GM21447 (cell line): ENCODE measurements around the gene MDN1.
A peak's percentile ranks its signal among the peaks of the same experiment; 100 is the strongest.
"Not testable (repeated sequence)": the region's sequence is repeated elsewhere in the genome, so short reads cannot be mapped to it uniquely, and the experiment has no call there.

Experiments
- ATAC-seq: cut with Tn5 transposase; IDR thresholded peaks from one replicate; pipeline ENCODE4 v1.9.1; 2021; ENCODE audit not compliant: unreplicated experiment

MDN1 gene, protein sequence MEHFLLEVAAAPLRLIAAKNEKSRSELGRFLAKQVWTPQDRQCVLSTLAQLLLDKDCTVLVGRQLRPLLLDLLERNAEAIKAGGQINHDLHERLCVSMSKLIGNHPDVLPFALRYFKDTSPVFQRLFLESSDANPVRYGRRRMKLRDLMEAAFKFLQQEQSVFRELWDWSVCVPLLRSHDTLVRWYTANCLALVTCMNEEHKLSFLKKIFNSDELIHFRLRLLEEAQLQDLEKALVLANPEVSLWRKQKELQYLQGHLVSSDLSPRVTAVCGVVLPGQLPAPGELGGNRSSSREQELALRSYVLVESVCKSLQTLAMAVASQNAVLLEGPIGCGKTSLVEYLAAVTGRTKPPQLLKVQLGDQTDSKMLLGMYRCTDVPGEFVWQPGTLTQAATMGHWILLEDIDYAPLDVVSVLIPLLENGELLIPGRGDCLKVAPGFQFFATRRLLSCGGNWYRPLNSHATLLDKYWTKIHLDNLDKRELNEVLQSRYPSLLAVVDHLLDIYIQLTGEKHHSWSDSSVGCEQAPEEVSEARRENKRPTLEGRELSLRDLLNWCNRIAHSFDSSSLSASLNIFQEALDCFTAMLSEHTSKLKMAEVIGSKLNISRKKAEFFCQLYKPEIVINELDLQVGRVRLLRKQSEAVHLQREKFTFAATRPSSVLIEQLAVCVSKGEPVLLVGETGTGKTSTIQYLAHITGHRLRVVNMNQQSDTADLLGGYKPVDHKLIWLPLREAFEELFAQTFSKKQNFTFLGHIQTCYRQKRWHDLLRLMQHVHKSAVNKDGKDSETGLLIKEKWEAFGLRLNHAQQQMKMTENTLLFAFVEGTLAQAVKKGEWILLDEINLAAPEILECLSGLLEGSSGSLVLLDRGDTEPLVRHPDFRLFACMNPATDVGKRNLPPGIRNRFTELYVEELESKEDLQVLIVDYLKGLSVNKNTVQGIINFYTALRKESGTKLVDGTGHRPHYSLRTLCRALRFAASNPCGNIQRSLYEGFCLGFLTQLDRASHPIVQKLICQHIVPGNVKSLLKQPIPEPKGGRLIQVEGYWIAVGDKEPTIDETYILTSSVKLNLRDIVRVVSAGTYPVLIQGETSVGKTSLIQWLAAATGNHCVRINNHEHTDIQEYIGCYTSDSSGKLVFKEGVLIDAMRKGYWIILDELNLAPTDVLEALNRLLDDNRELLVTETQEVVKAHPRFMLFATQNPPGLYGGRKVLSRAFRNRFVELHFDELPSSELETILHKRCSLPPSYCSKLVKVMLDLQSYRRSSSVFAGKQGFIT (N-terminal part only)

DNA sequence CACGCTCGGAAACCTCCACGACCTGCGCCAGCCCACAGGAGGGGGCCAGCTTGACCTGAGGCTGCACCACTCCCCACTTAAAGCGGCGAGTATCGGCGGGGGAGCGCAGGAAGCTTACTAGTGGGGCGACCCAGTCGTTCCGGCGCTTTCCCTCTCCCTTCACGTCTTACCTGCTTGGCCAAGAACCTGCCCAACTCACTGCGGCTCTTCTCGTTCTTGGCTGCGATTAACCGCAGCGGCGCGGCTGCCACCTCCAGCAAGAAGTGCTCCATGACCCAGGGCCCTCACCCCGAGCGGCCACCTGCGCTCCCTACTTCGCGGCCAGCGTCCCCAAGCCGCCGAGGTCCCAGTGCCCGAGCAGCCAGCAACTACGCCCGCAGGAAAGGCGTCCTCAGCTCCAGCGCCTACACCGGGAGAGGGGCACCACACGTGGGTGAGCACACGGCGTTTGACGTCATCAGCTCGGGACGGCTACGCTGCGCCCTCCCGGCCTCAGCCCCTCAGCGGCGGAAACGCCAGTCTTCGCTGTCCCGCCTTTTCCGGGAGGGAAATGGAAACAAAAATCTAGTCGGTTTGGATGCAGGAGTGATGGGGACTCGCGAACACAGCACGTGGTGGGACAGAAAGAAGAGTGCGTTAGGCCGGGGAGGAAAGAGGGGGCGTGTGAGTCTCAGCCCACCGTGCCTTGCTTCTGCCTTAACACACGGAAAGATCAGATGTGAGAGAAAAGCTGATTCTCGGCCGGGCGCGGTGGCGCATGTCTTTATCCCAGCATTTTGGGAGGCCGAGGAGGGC is at the start of gene MDN1:
Gene MDN1, minus strand, starts transcription at position 459 of the 795 bp plus-strand sequence. Its CDS starts 187 bp downstream, at position 272.
- peak; percentile 94 for ATAC-seq

DNA sequence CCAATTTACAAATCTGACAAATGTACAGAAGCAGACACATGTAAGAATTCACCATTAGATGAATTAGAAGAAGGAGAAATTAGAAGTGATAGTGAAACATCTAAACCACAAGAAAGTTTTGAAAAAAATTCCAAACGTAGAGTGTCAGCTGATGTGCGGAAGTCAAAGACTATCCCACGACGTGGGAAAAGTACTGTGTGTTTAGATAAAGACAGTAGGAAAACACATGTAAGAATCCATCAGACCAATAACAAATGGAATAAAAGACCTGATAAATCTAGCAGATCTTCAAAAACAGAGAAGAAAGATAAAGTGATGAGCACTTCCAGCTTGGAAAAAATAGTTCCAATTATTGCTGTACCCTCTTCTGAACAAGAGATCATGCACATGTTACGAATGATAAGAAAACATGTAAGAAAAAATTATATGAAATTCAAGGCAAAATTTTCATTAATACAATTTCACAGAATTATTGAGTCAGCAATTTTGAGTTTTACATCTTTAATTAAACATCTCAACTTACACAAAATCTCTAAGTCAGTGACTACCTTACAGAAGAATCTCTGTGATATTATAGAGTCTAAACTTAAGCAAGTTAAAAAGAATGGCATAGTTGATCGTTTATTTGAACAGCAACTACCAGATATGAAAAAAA is 46.6 kb upstream of the MDN1 start:
- no peak for ATAC-seq

- peak; percentile 10 for ATAC-seq
Observed at GRCh38 chr6:89862698-89863097, 43.1 kb upstream of the MDN1 start.

DNA sequence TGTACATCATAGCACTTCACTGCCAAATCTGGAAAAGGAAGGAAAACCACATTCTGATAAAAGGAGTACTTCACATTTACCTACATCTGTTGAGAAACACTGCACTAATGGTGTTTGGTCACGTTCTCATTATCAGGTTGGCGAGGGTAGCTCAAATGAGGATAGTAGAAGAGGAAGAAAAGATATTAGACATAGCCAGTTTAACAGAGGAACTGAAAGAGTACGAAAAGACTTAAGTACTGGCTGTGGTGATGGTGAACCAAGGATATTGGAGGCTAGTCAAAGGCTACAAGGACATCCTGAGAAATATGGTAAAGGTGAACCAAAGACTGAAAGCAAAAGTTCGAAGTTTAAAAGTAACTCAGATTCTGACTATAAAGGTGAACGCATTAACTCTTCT is 42.7 kb upstream of the MDN1 start:
- ATAC-seq, result peak; percentile 65

- peak; percentile 67 for ATAC-seq
Observed at GRCh38 chr6:89859744-89860143, 40.1 kb upstream of the MDN1 start.

DNA sequence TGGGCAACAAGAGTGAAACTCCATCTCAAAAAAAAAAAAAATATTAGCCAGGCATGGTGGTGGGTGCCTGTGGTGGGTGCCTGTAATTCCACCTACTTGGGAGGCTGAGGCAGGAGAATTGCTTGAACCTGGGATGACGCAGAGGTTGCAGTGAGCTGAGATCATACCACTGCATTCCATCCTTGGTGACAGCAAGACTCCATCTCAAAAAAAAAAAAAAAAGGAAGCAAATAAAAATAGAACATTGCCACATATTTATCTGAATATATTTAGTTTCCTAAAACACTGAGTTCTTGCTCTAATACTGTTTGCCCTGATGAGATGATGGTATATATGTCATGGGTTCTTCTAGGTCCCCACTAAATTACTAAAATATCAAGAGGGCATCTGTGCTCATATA is 38.4 kb upstream of the MDN1 start:
- ATAC-seq, result no peak

- ATAC-seq, result no peak
Observed at GRCh38 chr6:89853068-89853467, 33.5 kb upstream of the MDN1 start.

DNA sequence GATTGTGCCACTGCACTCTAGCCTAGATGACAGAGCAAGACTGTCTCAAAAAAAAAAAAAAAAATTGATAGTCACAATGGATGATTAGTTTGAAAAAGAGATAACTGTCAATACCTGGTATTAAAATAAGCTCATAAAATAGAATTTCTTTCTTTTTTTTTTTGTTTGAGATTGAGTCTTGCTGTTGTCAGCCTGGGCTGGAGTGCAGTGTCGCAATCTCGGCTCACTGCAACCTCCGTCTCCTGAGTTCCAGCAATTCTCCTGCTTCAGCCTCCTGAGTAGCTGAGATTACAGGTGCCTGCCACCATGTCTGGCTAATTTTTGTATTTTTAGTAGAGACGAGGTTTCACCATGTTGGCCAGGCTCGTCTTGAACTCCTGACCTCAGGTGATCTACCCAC is 27.9 kb upstream of the MDN1 start:
- not testable (repeated sequence) for ATAC-seq

DNA sequence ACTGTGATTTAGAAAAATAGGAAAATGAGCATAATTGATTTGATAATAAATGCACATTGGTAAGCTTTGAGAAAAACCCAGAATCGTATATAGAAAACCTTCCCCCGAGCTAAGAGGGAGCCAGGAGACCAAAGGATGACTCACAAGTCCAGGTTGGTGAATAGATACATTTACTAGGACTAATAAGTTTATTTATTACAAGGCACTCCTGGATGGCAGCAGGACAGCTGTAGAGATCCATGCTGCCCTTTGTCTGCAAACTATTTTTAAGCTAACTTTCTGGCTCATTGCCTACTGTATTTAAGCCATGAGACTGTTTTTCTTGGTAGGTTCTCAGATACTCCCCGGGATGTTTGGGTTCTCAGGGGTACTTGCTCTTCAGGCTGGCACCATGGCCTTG is 23.5 kb upstream of the MDN1 start:
- no peak for ATAC-seq

- no peak for ATAC-seq
Observed at GRCh38 chr6:89842228-89842627, 22.6 kb upstream of the MDN1 start.

DNA sequence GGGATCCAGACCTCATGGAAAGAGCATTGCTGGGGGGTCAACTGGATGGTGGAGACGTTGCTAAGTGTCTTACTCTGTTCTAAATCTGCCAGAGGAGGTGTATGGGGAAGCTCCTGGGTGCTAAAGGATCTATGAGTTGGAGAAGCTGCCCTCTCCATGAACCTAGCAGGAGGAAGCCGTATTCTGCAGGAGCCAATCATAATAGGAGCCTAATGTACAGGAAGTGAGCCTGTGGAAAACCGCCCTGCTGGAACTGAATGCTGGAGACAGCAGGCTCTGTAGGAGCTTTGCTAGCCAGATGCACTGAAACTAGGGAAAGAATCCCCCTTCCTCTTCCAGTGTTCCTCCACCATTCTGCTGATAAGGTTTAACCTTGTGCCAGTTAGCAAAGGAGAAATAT is 20.9 kb upstream of the MDN1 start:
- no peak for ATAC-seq

DNA sequence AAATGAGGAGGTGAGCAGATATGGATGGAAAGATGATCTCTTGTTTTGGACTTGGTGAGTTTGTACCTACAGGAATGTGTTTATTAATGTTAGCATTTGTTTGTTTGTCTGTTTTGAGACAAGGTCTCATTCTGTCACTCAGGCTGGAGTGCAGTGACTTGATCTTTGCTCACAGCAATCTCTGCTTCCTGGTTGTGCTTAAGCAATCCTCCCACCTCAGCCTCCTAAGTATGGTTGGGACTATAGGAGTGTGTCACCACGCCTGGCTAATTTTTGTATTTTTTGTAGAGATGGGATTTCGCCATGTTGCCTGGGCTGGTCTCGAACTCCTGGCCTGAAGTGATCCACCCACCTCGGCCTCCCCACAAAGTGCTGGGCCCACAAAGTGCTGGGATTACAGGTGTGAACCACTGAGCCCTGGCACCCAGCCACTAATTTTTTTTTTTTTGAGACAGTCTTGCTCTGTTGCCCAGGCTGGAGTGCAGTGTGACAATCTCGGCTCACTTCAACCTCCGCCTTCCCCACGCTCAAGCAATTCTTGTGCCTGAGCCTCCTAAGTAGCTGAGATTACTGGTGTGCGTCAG is 17.1 kb upstream of the MDN1 start:
- ATAC-seq, result no peak

GRCh38 chr6:89834884-89835792 is 15.5 kb upstream of the MDN1 start:
- ATAC-seq, result peak; percentile 95

DNA sequence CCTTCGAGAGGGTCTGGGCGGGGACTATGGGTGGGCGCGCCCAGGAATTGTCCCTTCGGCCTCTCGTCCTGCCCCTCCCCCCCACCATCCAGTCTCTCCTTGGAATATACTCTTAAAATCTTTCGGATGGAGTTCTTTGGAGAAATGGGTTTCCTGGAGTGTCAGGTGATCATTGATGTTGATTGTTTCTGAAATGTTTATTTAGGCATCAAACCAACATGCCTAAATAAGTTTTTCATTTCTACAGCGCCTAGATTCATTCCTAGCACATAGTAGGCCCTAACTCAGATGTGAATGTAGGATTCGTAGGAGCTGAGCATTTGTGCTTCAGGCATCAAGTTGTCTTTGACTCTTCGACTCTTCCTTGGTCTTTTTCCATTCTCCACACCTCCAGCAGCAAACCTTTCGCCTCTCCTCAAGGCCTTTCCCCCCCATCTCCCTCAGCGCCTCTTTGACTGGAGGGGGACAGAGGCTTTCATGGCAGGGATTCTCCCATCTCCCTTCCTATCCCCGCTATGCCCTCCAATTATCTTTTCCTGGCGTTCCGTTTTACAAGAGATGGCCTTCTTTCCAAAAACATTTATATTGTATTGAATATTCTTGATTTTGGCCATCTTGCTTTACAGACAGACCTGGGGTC is 10.7 kb upstream of the MDN1 start:
- ATAC-seq, result no peak

DNA sequence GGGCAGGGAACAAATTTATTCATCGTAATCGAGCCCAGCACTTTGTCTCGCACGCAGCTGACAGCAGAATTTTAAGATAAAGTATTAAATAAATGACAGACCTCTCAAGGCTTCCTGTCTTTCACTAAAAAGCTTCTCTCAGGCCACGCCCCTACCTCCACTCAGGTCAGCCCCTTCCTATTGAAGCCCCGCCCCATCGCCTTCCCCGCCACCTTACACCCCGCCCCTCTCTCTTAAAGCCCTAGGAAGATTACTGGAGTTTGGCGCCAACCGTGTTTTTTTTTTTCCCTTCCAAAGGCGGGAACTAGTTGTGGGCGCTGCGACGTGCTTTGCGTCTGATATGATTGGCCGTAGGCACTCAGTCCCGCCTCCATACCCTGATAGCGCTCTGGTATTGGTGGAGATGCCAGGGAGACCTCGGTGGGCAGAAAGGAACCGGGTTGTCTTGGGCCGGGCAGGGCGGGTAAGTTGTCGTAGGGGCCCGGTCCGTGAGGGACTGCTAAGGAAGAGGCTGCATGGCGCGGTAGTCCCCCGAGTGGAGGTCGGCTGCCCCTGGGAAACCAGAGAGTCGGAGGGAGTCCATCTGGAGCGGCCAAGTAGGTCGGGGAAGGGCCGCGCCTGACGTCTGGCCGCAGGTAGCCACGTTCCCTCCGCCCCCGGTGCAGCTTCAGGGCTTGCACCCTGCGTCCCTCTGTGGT is 10.0 kb upstream of the MDN1 start, which contains the start of gene CASP8AP2:
Gene CASP8AP2, plus strand, starts transcription at position 409 of the 698 bp plus-strand sequence.
- ATAC-seq, result peak; percentile 97

- ATAC-seq, result peak; percentile 37
Observed at GRCh38 chr6:89828988-89829471, 9.4 kb upstream of the MDN1 start.

DNA sequence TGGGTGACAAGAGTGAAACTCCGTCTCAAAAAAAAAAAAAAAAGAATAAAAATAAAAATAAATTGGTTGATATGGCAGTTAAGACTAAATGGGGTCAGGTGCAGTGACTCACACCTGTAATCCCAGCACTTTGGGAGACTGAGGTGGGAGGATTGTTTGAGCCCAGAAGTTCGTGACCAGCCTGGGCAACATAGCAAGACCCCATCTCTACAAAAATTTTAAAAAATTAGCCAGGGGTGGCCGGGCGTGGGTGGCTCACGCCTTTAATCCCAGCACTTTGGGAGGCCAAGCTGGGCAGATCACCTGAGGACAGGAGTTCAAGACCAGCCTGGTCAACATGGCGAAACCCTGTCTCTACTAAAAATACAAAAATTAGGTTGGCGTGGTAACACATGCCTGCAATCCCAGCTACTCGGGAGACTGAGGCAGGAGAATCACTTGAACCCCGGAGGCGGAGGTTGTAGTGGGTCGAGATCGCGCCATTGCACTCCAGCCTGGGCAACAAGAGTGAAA is 8.9 kb upstream of the MDN1 start:
- not testable (repeated sequence) for ATAC-seq
